AG09309 (cell line): ENCODE data around the gene CACNB3.

Source experiments
- DNase-seq: peaks from one replicate; pipeline ENCODE4 v3.0.0-alpha.2; 2010; ENCODE audit warnings: low read depth
- H3K4me3 ChIP-seq: 2 replicates; pipeline ENCODE4 v1.5.1; 2011; ENCODE audit warnings: mild to moderate bottlenecking, low read depth, low read length, moderate library complexity; ENCODE audit not compliant: control insufficient read depth
- CTCF ChIP-seq: IDR thresholded peaks from 2 replicates; pipeline ENCODE4 v1.5.1; 2011; ENCODE audit warnings: mild to moderate bottlenecking, low read depth, low read length, inconsistent platforms; ENCODE audit not compliant: insufficient read depth, control insufficient read depth; ENCODE audit errors: missing control alignments

Gene CACNB3

GRCh38 chr12:48812389-48812788 lies 5.9 kb upstream of the CACNB3 start:
- H3K4me3 ChIP-seq, result no peak overlapping the region
- TF ChIP-seq CTCF, result no peak
- DNase-seq, result no peak

GRCh38 chr12:48813465-48814261 lies 4.6 kb upstream of the CACNB3 start:
- no peak for TF ChIP-seq CTCF
- peak overlapping the region; percentile 93 for H3K4me3 ChIP-seq
- no peak for DNase-seq

- H3K4me3 ChIP-seq, result peak overlapping the region; percentile 93
- DNase-seq, result no peak
- peak; percentile 88 for TF ChIP-seq CTCF
These were observed 3.8 kb upstream of the CACNB3 start for GRCh38 chr12:48814262-48815125.

GRCh38 chr12:48815126-48816110 lies 2.9 kb upstream of the CACNB3 start:
- TF ChIP-seq CTCF, result no peak
- no peak for DNase-seq
- peak overlapping the region; percentile 93 for H3K4me3 ChIP-seq

- no peak for DNase-seq
- TF ChIP-seq CTCF, result no peak
- no peak overlapping the region; the same call in 1 of the 2 replicates for H3K4me3 ChIP-seq
These were observed 2.0 kb upstream of the CACNB3 start for GRCh38 chr12:48816143-48816854.
